NT2/D1 (cell line): ENCODE results near the gene DLL3.
A peak's percentile ranks its signal among the peaks of the same experiment; 100 is the strongest.

ENCODE experiments used
- DNase-seq: peaks from one replicate; pipeline ENCODE4 v3.0.0-alpha.2; 2011; ENCODE audit warnings: low read depth, low spot score
- H3K27me3 ChIP-seq: 2 replicates; pipeline ENCODE4 v1.6.0; 2011; ENCODE audit warnings: mild to moderate bottlenecking; ENCODE audit not compliant: insufficient read length, insufficient read depth
- H3K36me3 ChIP-seq: 2 replicates; pipeline ENCODE4 v1.6.1; 2011; ENCODE audit warnings: mild to moderate bottlenecking, low read length, mixed read lengths; ENCODE audit not compliant: insufficient read depth, insufficient read length
- H3K4me1 ChIP-seq: 2 replicates; pipeline ENCODE4 v1.5.1; 2011; ENCODE audit not compliant: insufficient read depth, insufficient read length
- H3K4me3 ChIP-seq: 2 replicates; pipeline ENCODE4 v1.5.1; 2011; ENCODE audit warnings: low read depth; ENCODE audit not compliant: insufficient read length
- H3K9ac ChIP-seq: 2 replicates; pipeline ENCODE4 v1.6.0; 2011; ENCODE audit warnings: low read depth; ENCODE audit not compliant: insufficient read length
- H3K9me3 ChIP-seq: 2 replicates; pipeline ENCODE4 v1.5.1; 2011; ENCODE audit warnings: mild to moderate bottlenecking, low read length; ENCODE audit not compliant: insufficient read depth
- SUZ12 ChIP-seq: IDR thresholded peaks from 2 replicates; pipeline ENCODE4 v1.6.1; 2011; ENCODE audit not compliant: insufficient read length, insufficient read depth; ENCODE audit errors: extremely low read depth
- YY1 ChIP-seq: IDR thresholded peaks from 2 replicates; pipeline ENCODE4 v1.6.1; 2011; ENCODE audit not compliant: insufficient read length, insufficient read depth
- ZNF274 ChIP-seq: IDR thresholded peaks from 2 replicates; pipeline ENCODE4 v1.6.1; 2011; ENCODE audit warnings: mild to moderate bottlenecking, low read depth, low read length

Gene DLL3

GRCh38 chr19:39502640-39503417, 4.1 kb downstream of the DLL3 start:
- H3K9ac ChIP-seq: no peak overlapping the region
- H3K9me3 ChIP-seq: peaks cover 5% of the 10 kb centered on the region; the same call in 1 of the 2 replicates
- DNase-seq: peak; percentile 50
- TF ChIP-seq YY1 (no peak), SUZ12 (no peak), ZNF274 (no peak)
- peaks cover 5% of the 10 kb centered on the region for H3K4me1 ChIP-seq
- no peaks in the 10 kb centered on the region for H3K36me3 ChIP-seq
- no peak overlapping the region for H3K4me3 ChIP-seq
- peaks cover 94% of the 10 kb centered on the region for H3K27me3 ChIP-seq

- no peaks in the 10 kb centered on the region for H3K36me3 ChIP-seq
- peak overlapping the region; percentile 76 for H3K9ac ChIP-seq
- H3K4me3 ChIP-seq: no peak overlapping the region
- H3K4me1 ChIP-seq: no peaks in the 10 kb centered on the region
- peaks cover 5% of the 10 kb centered on the region; the same call in 1 of the 2 replicates for H3K9me3 ChIP-seq
- no peak for TF ChIP-seq YY1
- no peak for TF ChIP-seq SUZ12
- TF ChIP-seq ZNF274: no peak
- peaks cover 74% of the 10 kb centered on the region for H3K27me3 ChIP-seq
- no peak for DNase-seq
Observed at GRCh38 chr19:39506598-39506943, 7.8 kb downstream of the DLL3 start.

GRCh38 chr19:39506944-39507714, 8.4 kb downstream of the DLL3 start:
- Histone ChIP-seq H3K27me3 (peaks cover 72% of the 10 kb centered on the region), H3K4me1 (no peaks in the 10 kb centered on the region), H3K36me3 (no peaks in the 10 kb centered on the region), H3K9me3 (peaks cover 5% of the 10 kb centered on the region; the same call in 1 of the 2 replicates), H3K4me3 (peak overlapping the region; percentile 63), H3K9ac (peak overlapping the region; percentile 76)
- peak; percentile 40 for DNase-seq
- no peak for TF ChIP-seq SUZ12
- TF ChIP-seq YY1: no peak
- TF ChIP-seq ZNF274: no peak

GRCh38 chr19:39507715-39508364, 9.1 kb downstream of the DLL3 start:
- no peak for TF ChIP-seq SUZ12
- no peak for TF ChIP-seq YY1
- TF ChIP-seq ZNF274: no peak
- no peaks in the 10 kb centered on the region for H3K36me3 ChIP-seq
- peaks cover 65% of the 10 kb centered on the region for H3K27me3 ChIP-seq
- DNase-seq: no peak
- peak overlapping the region; percentile 63 for H3K4me3 ChIP-seq
- H3K4me1 ChIP-seq: no peaks in the 10 kb centered on the region
- peaks cover 5% of the 10 kb centered on the region; the same call in 1 of the 2 replicates for H3K9me3 ChIP-seq
- peak overlapping the region; percentile 76 for H3K9ac ChIP-seq

- Histone ChIP-seq H3K9ac (no peak overlapping the region), H3K4me3 (no peak overlapping the region), H3K4me1 (no peaks in the 10 kb centered on the region), H3K9me3 (peaks cover 5% of the 10 kb centered on the region; the same call in 1 of the 2 replicates), H3K36me3 (no peaks in the 10 kb centered on the region), H3K27me3 (peaks cover 62% of the 10 kb centered on the region)
- TF ChIP-seq YY1 (no peak), SUZ12 (no peak), ZNF274 (no peak)
- no peak for DNase-seq
Observed at GRCh38 chr19:39508629-39509028, 9.9 kb downstream of the DLL3 start.

GRCh38 chr19:39509233-39509632, 10.5 kb downstream of the DLL3 start:
- DNase-seq: no peak
- Histone ChIP-seq H3K9ac (no peak overlapping the region), H3K36me3 (no peaks in the 10 kb centered on the region), H3K27me3 (peaks cover 60% of the 10 kb centered on the region), H3K4me3 (no peak overlapping the region), H3K4me1 (no peaks in the 10 kb centered on the region), H3K9me3 (peaks cover 5% of the 10 kb centered on the region; the same call in 1 of the 2 replicates)
- TF ChIP-seq SUZ12: no peak
- TF ChIP-seq ZNF274: no peak
- TF ChIP-seq YY1: no peak
